NCI-H748 (cell line): ENCODE data around the gene TTLL7.
"Not testable (repeated sequence)": the region's sequence is repeated elsewhere in the genome, so short reads cannot be mapped to it uniquely, and the experiment has no call there.

Source experiments
- DNase-seq: peaks from one replicate; lab custom pipeline; 2025; ENCODE audit not compliant: unreplicated experiment; lab: John Stamatoyannopoulos, UW

TTLL7 gene

GRCh38 chr1:83996191-83996590 is 2.7 kb downstream of the TTLL7 start:
- DNase-seq = no peak

- no peak for DNase-seq
Measured at GRCh38 chr1:83995649-83996048, 3.3 kb downstream of the TTLL7 start.

- no peak for DNase-seq
Measured at GRCh38 chr1:83994111-83994510, 4.8 kb downstream of the TTLL7 start.

- no peak for DNase-seq
Measured at GRCh38 chr1:83990734-83991133, 8.2 kb downstream of the TTLL7 start.

- DNase-seq = no peak
Measured at GRCh38 chr1:83985048-83985447, 13.9 kb downstream of the TTLL7 start.

- not testable (repeated sequence) for DNase-seq
Measured at GRCh38 chr1:83983918-83984317, 15.0 kb downstream of the TTLL7 start.

- peak; percentile 41 for DNase-seq
Measured at GRCh38 chr1:83978056-83978455, 20.9 kb downstream of the TTLL7 start.

GRCh38 chr1:83976920-83977319 is 22.0 kb downstream of the TTLL7 start:
- no peak for DNase-seq

GRCh38 chr1:83970802-83971201 is 28.1 kb downstream of the TTLL7 start:
- DNase-seq = no peak

GRCh38 chr1:83970114-83970513 is 28.8 kb downstream of the TTLL7 start:
- no peak for DNase-seq

GRCh38 chr1:83967336-83967735 is 31.6 kb downstream of the TTLL7 start:
- no peak for DNase-seq

GRCh38 chr1:83964153-83964552 is 34.8 kb downstream of the TTLL7 start:
- no peak for DNase-seq

- no peak for DNase-seq
Measured at GRCh38 chr1:83961571-83962295, 37.2 kb downstream of the TTLL7 start.

- no peak for DNase-seq
Measured at GRCh38 chr1:83960669-83961277, 38.2 kb downstream of the TTLL7 start.

GRCh38 chr1:83959824-83960498 is 39.0 kb downstream of the TTLL7 start:
- DNase-seq = no peak

GRCh38 chr1:83958704-83959103 is 40.2 kb downstream of the TTLL7 start:
- no peak for DNase-seq

- no peak for DNase-seq
Measured at GRCh38 chr1:83954166-83954823, 44.6 kb downstream of the TTLL7 start.

- DNase-seq = peak; percentile 45
Measured at GRCh38 chr1:83950106-83950661, 48.7 kb downstream of the TTLL7 start.

GRCh38 chr1:83942914-83943313 is 56.0 kb downstream of the TTLL7 start:
- peak; percentile 22 for DNase-seq

- no peak for DNase-seq
Measured at GRCh38 chr1:83934550-83934949, 64.4 kb downstream of the TTLL7 start.

- DNase-seq = no peak
Measured at GRCh38 chr1:83932693-83933092, 66.2 kb downstream of the TTLL7 start.
